ENCODE measurements around the gene CAPNS1.

- TF ChIP-seq CTCF (IDR thresholded peaks at IDR 0.05): no peak
- peak in 2 of 3 donors; percentile 52 to 60 for TF ChIP-seq POLR2A (IDR thresholded peaks at IDR 0.05)
These were observed 24.2 kb upstream of the CAPNS1 start, which contains the start of gene TBCB for GRCh38 chr19:36115453-36116343.
